Measurements from ENCODE around the gene OFD1.

OFD1 gene

DNA sequence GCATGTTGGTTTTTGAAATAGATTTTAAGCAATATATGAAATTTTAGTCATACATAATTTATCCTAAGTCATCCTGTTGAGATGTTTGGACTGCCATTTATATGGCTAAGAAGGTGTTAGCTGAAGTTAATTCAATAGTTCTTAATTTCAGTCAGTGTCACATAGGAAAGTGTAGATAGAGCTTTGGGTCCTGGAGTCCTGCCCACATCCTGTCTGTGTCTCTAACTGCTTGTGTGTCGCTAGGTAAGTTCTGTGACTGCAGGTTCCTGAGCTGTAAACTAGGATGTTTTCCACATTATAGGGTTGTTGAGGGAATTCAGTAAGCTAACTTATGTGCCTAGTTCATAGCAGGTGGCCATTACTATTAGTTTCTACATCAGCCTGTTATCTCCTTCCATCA is 20.7 kb downstream of the OFD1 start:
- no peak for DNase-seq

DNA sequence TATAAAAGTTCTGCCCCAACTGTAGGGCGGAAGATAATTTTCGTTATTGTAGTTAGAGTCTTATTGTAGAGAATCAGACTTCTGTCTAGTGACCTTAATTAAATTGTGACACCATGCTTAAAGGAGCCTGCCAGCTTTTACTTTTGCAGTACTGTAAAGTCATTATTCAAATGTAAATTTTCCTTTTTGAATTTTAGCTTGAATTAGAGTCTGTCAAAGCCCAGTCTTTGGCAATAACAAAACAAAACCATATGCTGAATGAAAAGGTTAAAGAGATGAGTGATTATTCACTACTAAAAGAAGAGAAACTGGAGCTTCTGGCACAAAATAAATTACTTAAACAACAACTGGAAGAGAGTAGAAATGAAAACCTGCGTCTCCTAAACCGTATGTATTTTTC is 21.8 kb downstream of the OFD1 start:
- DNase-seq: no peak

DNA sequence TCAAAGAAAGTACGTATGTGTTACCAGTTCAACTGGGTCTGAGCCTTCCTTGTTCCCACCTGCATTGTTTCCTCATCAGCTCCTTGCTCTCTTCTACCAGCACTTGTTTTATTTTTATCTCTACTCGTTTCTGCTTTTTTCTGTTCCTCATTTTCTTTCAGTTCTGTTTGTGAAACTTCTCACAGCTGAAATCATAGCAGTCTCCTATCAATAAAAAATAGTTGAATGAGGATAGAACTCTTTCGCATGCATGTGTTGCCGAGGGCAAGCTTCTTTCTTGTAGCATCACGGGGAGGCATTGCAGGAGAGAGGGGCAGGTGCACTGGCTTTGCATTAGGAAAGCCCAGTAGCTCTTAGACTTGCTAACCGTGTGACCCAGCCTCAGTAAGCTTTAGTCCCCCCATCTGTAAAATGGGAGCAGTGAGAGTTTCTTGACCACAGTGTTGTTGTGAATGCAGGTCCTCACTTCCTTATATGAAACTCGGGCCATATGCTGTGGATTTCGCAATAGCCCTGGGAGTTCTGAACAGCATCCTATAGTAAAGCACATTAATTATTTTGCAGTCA is 24.7 kb downstream of the OFD1 start:
- DNase-seq: no peak

DNA sequence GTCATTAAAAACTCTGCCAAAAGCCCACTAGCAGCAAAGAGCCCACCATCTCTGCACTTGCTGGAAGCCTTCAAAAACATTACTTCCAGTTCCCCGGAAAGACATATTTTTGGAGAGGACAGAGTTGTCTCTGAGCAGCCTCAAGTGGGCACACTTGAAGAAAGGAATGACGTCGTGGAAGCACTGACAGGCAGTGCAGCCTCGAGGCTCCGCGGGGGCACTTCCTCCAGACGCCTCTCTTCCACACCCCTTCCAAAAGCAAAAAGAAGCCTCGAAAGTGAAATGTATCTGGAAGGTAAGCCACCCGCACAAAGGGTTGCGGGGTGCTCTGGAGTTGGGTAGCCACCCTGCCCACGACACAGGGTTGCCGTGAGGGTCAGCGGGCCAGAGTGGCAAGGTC is 25.9 kb downstream of the OFD1 start:
- no peak for DNase-seq

DNA sequence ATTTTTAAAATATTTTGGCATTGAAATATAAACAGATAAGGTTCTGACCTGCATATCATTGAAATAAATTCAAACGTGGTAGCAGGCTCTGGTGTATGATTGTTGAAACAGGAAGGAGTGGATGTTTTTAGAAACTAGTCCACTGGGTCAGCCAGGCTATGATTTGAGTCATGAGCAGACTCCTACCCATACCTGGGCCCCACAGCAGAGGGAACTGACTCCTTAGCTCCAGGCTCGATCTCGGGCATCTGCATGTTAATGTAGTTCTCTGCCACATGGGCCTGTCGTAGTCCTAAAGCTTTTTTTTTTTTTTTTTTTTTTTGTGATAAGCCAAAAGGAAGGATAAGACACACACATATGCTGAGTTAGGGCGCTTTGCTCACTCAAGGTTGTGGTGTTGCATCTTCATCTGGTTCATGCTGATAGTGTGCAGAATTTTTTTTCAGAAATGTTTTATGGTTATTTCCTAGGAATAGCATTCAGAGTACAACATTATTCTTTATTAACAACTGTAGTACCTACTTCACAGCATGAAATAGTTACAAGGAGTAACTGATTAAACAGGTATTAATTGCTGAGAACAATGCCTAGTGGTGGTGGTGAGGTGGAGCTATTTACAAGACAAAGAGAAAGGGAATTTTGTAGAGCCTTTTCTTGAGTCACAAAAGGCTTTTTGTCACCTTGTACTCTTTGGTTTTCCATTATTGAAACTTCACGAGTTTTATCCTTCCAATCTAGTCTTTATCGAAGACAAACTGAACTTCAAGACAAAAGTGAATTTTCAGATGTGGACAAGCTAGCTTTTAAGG is 27.3 kb downstream of the OFD1 start:
- no peak for DNase-seq

DNA sequence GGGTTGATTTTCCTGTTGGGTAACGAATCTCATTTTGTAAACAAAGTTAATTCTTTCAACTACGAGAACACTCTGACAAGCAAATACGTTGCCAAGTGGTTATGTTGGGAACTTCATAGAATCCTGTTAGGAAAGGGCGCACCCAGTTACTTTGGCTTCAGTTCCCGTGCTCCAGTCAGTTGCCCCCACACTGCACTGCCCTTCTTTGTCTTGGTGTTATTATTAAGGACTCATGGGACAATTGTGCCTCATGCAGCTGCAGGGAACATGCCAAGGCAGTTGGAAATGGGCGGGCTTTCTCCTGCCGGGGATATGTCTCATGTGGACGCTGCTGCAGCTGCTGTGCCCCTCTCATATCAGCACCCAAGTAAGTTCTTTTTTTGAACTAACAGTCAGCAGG is 28.9 kb downstream of the OFD1 start:
- no peak for DNase-seq

DNA sequence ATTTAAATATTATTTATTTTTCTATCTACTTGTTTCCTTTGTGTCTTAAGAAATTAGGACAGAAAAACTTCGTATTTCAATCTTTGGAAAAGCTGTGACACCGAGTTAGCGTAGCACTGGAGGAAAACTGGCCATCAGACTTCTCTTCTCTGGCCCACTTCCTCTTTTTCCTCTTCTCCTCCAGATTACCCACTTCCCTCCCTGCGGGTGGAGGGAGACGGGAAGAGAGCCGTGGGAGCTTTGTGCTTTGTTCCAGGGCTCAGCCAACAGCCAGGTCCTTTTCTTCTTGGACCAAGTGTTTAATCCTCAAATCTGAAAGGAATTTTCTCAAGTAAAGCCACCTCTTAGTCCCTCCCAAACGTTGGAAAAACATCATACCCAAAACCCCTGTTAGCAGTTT is 29.7 kb downstream of the OFD1 start:
- no peak for DNase-seq

DNA sequence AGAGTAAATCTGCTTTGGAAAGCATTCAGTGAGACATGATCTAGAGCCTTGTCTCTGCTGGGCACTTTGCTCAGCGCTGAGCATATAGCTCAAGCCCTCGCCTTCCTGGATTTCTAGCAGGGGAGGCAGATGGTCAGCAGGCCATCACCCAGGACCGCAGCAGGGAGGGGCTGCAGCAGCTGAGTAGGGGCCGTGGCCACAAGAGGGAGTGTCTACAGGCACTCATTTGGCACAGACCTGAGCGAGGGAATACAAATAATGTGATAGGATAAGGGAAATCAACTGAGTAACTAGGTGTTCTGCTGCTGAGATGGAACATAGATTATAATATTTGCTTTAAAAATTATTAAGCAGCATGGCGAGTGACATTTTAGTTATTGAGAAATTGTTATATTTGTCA is 30.2 kb downstream of the OFD1 start:
- peak; percentile 13 for DNase-seq

DNA sequence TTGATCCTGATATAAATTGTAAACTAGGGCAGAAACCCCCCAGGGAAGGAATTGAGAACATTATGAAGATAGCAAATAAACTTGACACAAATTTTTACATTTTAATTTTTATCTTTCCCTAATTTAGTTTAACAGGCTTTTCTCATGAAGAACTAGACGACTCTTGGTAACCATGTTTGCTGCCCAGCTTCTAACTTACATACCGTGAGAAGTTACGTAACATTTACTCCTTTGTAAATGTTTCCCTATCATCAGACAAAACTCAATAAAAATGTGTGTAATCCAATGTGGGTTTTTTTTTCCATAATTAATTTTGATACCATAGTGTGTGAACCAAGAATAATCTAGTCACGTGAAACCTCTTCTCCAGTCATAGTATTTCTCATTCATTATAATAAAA is 34.4 kb downstream of the OFD1 start:
- DNase-seq: no peak

DNA sequence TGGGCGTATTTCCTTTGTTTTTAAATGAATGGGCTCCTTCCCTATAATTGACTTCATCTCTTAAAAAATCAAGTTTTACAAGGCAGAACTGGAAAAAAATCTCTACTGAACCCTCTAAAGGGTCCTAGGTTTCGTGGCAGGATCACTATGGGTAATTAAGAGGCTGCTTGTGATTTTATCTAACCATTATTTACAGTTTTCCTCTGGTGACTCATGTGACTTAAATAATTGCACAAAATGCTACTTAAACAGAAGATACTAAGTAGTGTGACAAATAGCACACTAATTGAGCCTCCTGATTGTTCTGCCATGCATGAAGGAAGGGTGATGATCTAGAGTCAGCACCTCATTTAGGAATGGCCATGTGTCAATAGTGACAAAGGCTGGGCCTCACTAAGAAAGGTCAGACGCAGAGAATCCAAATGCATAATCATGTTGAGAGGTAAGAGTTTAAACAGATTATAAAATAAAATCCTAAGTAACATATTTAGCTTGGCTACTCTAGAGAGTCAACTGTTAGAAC is 35.5 kb downstream of the OFD1 start:
- DNase-seq: no peak

DNA sequence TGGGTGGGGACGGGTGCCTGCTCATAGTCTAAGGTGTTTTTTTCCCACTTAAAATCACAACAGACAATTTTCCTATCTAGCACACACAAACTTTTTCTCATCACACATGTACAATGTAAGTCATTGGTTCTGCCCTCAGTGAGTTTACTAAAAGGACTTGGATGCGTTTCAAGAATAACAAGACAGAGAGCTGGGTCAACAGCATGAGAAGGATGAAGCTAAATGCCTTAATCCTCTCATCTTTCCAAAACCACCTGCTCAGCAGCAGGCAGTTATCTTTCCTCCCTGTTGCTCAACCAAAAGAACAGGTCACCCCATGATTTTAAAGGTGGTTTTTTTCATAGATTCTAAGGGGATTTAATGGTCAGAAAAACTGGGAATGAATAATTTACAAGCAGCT is 40.1 kb downstream of the OFD1 start:
- peak; percentile 46 for DNase-seq

DNA sequence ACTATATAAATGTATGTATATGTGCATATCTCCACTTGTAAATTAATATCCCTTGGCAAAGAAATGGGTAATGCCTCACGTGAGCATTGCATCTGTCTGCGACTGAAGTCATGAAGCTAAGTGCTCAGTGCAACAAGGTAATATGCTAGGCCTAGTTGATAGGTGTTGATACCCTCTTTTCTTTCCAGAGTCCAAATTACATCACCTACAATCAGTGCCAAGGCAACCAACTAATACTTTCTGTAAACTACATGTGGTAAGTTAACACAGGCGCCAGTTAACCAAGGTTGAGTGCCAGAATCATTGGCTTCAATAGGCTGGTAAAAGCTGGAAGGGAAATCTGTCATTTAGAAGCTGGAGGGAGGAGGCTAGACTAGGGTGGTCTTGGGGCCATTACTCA is 41.3 kb downstream of the OFD1 start:
- no peak for DNase-seq

DNA sequence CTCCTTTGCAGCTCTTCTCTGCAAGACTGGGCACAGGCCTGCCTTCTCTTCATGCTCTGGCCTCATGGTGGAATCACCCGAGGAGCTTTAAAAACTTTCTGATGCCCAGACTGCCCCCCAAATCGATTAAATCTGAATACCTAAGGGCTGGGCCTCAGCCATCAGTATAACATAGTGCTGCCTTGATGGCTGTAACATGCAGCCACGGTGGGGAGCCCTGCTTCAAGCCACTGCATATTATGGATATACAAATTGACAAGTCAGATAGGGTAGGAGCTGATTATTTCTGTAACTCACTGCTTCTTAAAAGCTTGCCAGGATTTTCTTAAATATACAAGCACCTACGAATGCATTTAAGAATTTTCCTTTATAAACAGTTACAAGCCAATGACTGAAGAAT is 41.8 kb downstream of the OFD1 start:
- DNase-seq: no peak

DNA sequence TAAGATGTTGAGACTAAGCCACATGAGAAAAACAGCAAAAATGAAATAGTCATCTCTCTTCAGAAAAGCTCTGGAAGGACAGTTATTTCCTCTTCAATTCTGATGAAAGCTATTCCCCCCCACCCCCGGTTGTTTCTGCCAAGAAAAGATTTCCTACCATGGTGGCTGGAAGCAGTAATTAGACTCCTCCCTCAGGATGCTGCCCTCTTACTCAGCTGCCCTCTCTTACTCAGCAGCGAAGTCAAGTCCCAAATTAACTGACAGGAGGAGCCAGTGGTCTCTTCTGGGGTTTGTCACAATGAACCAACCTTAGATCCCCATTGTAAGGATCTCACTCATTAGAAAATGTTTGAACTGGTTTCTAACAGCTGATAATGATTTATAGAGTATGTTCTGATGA is 44.4 kb downstream of the OFD1 start:
- no peak for DNase-seq

DNA sequence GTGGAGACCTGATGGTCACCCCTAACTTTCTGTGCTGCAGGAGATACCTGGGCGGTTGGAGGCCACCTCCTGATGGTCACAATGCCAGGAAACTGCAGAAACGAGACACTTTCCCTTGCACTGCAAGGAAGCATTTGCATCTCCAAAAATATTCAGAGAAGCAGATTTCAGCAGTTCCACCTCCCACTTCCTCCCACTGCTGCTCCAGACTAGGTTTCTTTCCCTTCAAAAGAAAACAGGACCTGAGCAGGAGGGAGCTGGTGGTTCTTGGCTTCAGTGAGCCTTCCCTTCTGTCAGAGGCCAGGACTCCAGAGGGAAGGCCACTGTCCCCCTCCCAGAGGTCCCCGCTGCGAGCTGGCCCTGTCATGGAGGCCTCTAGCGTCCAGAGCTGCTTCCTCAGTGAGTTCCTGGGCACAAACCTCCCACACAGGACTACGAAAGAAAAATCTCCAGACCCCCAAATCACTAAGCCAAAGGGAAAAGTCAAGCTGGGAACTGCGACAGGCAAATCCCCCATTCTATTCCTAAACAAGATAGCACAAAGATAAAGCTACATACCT is 46.4 kb downstream of the OFD1 start:
- no peak for DNase-seq

DNA sequence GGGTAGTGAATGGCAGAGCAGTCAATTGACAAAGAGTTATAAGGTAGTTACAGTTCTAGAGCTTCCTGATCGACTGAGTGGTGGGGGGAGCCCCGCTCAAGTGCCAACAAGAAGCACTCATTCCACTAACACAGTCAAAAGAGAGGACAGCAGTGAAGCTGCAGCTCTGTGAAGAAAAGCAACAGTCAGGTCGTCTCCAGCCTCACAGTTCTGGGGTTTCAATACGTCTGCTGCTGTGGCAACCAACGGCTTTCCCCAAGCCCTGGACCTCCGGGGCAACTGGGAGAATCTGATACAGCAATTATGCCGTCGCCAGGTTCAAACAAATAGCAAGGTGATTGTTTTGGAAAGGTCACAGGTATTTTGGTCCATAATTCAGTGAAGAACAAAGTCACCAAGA is 51.5 kb downstream of the OFD1 start:
- no peak for DNase-seq

DNA sequence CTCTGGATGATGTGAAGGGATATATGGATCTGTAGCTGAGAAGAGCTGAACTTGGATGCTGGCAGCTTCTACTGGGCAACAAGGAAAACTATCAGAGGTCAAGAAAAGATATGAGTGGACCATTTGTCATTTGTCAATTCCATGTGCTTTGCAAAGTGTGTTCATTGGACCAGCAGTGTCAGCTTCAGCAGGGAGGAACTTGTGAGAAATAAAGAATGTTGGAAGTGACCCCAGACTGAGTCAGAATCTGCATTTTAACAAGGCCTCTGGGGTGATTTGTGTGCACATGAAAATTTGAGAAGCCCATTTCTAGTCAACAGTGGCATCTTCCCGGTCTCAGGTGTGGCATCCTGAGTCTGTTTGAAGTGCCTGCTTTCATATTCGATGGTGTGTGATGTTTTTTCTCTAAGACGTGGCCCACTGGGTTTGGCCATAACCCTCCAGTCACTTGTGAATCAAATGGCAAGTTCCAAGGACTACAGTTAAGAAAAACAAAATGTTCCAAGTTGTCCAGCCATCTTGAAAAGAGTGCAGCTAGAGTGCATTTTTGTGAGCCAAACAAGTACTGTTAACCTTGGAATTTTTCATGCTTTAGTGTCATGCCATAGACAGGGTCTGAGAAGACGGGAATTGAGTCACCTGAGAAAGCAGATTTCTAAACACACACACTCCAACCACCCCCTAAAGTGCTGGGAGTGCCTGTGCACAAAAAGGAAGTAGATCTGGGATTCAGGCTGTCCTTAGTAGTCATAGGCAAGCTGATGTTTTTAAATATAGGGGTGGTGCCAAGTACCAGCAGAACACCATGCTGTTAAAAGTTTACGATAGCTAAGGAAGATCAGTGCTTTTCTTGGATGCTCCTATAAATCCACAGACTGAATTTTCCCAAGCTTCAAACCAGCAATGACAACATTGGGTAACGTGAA is 55.9 kb downstream of the OFD1 start:
- no peak for DNase-seq

DNA sequence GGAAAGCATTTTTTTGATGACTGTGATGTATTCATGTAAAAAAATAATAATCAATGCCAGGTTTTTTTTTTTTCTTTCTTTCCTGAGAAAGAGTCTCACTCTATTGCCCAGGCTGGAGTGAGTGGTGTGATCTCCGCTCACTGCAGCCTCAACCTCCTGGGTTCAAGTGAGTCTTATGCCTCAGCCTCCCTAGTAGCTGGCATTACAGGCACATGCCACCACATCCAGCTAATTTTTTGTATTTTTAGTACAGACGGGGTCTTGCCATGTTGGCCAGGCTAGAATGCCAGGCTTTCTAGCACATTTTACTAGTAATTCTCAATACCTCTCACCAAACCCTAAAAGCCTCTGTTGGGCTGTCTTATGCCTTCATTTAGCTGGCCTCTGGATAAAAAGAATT is 56.6 kb downstream of the OFD1 start:
- DNase-seq: no peak

DNA sequence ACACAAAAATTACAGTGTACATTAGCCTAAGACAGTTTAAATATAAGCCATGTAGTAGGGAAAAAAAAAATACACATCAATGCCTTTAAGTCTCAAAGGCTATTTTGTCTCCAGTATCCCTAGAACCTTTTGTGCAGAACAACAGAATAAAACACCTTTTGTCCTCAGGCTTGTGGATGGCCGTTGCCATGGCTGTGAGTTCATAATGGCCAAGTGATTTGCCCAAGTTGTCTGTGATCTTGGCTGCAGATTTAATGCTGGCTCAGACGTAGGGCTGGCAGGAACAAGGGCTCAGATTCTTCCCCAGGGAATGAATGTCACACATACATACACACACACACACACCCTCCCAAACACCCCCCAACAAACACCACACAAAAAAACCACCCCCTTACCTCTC is 57.0 kb downstream of the OFD1 start:
- DNase-seq: no peak

DNA sequence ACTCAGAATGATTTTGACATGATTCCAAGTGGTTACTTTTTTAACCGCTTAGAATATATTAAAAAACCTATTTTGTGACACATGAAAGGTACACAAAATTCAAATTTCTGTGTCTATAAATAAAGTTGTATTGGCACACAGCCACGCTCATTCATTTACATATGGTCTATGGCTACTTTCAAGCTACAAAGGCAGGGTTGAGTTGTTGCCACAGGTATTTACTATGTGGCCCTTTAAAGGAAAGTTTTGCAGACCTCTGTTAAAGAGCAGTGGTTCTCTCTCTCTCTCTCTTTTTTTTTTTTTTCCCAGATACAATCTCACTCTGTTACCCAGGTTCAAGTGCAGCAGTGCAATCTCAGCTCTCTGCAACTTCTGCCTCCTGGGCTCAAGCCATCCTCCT is 59.3 kb downstream of the OFD1 start:
- no peak for DNase-seq

DNA sequence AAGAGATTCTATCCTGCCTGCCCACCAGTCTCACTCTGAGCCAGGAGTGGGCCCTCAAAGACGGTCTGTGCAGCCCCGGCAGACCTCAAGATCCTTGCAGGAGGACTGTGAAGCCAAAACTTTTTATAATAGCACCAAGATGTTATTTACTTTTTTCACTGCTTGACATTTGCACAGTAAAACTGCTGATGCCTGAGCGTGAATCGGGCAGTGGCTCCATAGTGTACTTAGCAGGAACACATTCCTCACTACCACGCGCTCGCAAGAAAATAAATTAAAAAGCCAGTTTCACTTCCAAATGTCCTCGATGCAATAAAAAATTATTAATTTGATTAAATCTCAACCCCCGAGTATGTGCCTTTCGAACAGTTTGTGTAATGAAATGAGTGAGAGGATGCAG is 59.9 kb downstream of the OFD1 start:
- no peak for DNase-seq

DNA sequence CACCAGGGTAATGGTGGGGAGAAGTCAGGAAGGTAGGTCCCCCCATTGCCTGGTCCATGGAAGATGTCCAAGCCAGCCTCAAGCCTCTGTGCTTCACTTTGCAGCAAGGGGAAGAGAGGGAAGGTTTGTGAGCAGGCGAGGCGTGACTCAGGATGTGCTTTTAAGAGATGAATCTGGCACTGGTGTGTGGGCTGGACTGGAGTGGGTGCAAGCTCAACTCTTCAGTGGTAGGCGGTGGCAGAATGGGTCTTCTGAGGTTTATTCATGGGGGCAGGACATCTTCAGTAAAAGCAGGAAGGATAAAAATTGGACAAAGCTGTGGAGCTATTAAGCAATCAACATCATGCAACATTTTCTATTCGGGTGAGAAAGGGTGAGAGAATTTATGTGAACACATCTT is 63.0 kb downstream of the OFD1 start:
- DNase-seq: no peak

DNA sequence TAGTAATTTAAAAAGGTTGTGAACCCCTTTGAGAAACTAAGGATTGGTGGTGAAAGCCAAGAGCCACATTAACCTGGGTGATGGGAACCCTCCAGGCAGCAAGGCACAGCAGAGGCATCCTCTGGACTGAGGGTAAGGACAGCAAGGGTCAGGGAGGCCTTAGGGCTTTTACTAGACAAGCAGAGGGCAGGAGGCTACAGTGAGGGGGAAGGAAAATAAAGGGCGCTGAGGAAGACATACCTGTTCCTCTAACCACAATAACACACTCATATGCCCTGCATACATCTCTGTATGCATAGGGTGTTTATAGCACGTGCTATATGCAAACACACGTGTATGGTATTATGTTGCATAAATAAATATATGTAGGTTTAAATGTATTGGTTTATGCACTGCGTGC is 63.6 kb downstream of the OFD1 start:
- no peak for DNase-seq
